A549 treated with Hydrocortisone at 1 μM for 4 hours (cell line): Measurements from ENCODE around the gene TMEM63B. TPM values are rescaled to one million over a fixed set of nuclear protein-coding genes. Genes with fewer than 3 reads are reported as not detected.

Source experiments
- total RNA-seq: library from RNA; stranded (reverse); fragments of 200-300 nt; extraction: Qiagen RNA extraction; gene quantifications from 5 replicates; pipeline ENCODE4 v1.2.3, GENCODE V29; 2022

The TMEM63B gene
- 13.6 to 15.7 TPM (median 15.6 TPM) in 5 replicates for total RNA-seq

GRCh38 chr6:44127186-44128019 is at the start of gene TMEM63B, which contains the start of gene MRPL14:
Gene TMEM63B (plus strand): TSS chr6:44127554. CDS start chr6:44134585, 7,031 bp downstream.
Gene MRPL14 (minus strand): TSS chr6:44127452. CDS start chr6:44116611, 10,841 bp downstream.

GRCh38 chr6:44158770-44159228 is 31.4 kb downstream of the TMEM63B start, which contains the start of gene CAPN11:
Gene CAPN11 (plus strand): TSS chr6:44158820. CDS start chr6:44158849, 29 bp downstream.

Other genes with a start within 250 kb of the TMEM63B start
- gene MRPL14, start 102 bp upstream of the TMEM63B start, total RNA-seq: 51.8 to 75.2 TPM (median 71.6 TPM) in 5 replicates
- 0.05 to 0.06 TPM (median 0.05 TPM) in 3 of 5 replicates, not detected in the others for gene CAPN11, start 31.3 kb downstream of the TMEM63B start, total RNA-seq
- gene MYMX, start 89.4 kb downstream of the TMEM63B start, total RNA-seq: not detected in 5 replicates
- gene SLC29A1, start 96.0 kb downstream of the TMEM63B start, total RNA-seq: 45.4 to 50.3 TPM (median 49.5 TPM) in 5 replicates
- 1,059 to 1,488 TPM (median 1,147 TPM) in 5 replicates for gene HSP90AB1, start 119.5 kb downstream of the TMEM63B start, total RNA-seq
- 57.5 to 65.5 TPM (median 63.5 TPM) in 5 replicates for gene SLC35B2, start 130.0 kb downstream of the TMEM63B start, total RNA-seq
- gene NFKBIE, start 138.0 kb downstream of the TMEM63B start, total RNA-seq: 6.4 to 9.7 TPM (median 8.4 TPM) in 5 replicates
- gene TMEM151B, start 142.9 kb downstream of the TMEM63B start, total RNA-seq: 0.03 to 0.15 TPM (median 0.07 TPM) in 5 replicates
- gene AARS2, start 185.8 kb downstream of the TMEM63B start, total RNA-seq: 6.2 to 7.6 TPM (median 6.6 TPM) in 5 replicates
- gene SPATS1, start 215.1 kb downstream of the TMEM63B start, total RNA-seq: not detected in 5 replicates